Hindlimb muscle (tissue), 1 donor: ENCODE results near the gene SLC25A34. TPM values are rescaled to one million over a fixed set of nuclear protein-coding genes. Genes with fewer than 3 reads are reported as not detected.

ENCODE experiments used
- DNase-seq: peaks from one replicate; pipeline ENCODE4 v3.0.0-alpha.2; 2013
- polyA plus RNA-seq: library from polyadenylated mRNA; unstranded; fragments of 120-200 nt; gene quantifications from one replicate; pipeline ENCODE4 v1.2.1, GENCODE V29; 2013; ENCODE audit not compliant: insufficient read length

Gene SLC25A34
- polyA plus RNA-seq, 1 donor: 7.2 TPM

GRCh38 chr1:15733726-15734226 lies 2.3 kb upstream of the SLC25A34 start:
- DNase-seq: no peak

DNA sequence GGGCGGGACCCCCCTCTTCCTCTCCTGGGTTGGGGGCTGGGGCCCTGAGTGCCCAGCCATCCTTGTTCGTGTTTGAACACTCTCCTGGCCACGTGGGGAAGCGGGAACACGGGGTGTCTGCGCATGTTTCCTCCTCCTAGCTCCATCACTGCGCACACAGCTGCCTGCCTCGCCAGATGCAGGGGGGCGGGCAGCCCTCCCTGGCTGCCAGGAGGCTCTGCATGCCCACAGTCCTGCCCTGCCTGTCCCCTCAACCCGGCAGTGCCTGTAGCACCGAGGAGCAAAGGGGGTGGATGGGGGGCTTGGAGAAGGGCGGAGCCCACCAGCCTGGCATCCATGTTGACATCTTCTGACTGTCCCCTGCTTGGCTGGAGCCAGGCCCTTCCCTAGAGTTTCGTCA lies 1.8 kb upstream of the SLC25A34 start:
- DNase-seq: no peak

- no peak for DNase-seq
Observed at GRCh38 chr1:15734901-15735300, 1.2 kb upstream of the SLC25A34 start.

DNA sequence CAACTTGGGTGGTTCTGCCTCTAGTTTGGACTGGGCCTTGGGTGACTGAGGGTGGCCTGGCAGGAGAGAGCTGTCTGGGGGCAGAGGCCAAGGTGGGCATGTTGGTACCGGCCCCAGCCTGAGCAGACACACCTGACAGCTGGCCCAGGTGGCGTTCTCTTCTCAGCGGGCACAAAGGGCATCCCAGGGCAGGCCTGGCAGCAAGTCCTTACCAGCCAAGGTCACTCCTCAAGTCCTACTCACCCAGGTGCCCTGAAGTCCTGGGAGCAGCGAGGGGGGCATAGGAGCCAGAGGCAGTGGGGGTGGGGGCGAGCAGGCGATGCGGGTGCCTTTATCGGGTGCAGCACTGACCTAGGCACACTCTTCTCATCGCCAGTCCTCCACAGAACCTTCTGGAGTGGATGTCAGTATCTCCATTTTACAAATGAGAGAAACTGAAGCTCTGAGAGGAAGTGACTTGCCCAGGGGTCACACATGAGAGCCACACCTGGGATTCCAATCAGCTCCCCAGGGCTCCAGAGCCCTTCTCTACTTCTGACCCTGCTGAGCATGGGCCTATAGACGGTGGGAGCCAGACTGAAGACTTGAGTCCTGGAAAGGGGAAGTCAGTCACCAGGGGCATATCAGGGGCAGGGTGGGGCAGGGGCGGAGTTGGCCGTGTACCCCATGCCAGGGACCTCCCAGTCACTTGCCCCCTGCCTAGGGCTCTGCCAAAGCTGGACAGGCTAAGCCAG lies 587 bp upstream of the SLC25A34 start:
- no peak for DNase-seq

GRCh38 chr1:15736892-15737261 lies 819 bp downstream of the SLC25A34 start:
- DNase-seq: no peak

DNA sequence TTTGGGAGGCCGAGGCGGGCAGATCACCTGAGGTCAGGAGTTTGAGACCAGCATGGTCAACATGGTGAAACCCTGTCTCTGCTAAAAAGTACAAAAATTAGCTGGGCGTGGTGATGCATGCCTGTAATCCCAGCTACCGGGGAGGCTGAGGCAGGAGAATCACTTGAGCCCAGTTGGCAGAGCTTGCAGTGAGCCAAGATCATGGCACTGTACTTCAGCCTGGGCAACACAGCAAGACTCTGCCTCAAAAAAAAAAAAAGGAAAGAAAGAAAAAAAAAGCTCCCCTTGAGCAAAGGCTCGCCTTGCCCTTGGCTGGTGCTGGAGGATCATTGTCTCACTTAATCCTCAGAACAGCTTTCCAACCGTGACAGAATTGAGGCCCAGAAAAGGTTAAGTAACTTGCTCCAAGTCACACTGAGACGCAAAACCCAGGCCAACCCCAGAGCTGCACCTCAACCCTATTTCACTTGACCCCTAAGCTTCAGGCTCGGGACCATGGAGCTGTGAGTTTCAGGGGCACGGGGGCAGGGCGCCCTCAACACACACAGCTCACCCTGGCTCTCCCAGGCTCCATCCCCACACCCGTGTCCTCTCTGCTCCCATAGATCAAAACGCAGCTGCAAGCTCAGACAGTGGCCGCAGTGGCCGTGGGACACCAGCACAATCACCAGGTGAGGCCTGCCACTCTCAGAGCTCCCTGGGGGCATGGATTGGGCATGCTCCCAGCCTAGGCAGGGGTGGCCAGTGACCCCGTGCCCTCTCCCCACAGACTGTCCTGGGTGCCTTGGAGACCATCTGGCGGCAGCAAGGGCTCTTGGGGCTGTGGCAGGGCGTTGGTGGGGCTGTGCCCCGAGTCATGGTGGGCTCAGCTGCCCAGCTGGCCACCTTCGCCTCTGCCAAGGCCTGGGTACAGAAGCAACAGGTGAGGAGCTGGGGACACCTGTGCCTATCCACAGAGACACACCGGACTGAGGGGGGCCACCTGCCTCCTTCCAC lies 1.6 kb downstream of the SLC25A34 start:
- no peak for DNase-seq

DNA sequence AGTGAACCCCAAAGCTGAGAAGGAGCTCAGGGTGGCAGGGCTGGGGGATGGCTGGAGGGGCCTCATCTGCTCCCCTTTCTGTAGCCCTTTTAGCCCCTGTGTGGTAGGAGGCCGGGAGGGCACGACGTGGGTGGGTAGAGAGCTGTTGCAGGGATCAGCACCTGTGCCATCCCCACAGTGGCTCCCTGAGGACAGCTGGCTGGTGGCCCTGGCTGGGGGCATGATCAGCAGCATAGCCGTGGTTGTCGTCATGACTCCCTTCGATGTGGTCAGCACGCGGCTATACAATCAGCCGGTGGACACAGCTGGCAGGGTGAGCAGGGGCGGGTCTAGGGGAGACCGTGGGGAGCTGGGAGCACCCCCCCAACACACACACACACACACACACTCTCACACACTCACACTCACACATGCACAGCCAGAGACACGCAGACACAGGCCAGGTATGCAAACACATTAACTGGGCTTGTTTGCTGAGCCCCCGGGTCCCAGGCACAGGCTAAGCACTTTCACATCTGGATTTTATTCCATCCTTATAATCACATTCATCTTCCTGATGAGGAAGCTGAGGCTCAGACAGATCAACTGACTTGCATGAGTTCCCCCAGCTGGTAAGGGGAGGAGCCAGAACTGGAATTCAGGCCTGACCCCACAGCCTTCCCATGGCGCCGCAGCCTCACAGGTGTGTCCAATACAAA lies 2.5 kb downstream of the SLC25A34 start:
- DNase-seq: no peak

DNA sequence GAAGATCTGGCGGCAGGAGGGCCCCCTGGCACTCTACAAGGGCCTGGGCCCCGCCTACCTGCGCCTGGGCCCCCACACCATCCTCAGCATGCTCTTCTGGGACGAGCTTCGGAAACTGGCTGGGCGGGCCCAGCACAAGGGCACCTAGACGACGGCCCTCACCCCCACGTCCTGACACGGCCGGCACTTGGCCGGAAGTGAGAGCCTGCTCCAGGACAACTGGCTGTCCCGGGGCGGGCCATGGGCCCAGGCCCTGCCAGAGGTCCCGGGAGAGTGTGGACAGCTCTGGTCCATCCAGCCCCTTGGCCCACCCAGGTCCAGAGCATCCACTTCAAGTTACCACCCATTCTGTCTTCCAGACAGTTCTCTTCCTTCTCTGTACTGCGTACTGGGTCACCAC lies 3.2 kb downstream of the SLC25A34 start:
- no peak for DNase-seq

DNA sequence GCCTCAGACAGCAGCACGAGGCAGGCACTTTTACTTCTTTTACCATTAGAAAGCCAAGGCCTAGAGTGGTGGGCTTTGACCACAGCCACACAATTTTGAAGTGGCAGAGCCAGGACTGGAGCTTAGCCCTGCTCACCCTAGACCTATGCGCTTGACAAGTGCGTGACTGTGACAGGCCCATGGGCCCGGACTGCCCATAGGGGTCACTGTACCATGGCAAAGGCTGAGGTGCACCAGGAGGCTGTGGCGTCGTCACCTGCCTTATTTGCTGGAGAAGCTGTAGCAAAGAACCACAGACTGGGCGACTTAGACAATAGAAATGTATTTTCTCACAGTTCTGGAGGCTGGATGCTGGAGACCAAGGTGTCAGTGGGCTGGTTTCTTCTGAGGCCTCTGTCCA lies 3.7 kb downstream of the SLC25A34 start:
- DNase-seq: no peak

DNA sequence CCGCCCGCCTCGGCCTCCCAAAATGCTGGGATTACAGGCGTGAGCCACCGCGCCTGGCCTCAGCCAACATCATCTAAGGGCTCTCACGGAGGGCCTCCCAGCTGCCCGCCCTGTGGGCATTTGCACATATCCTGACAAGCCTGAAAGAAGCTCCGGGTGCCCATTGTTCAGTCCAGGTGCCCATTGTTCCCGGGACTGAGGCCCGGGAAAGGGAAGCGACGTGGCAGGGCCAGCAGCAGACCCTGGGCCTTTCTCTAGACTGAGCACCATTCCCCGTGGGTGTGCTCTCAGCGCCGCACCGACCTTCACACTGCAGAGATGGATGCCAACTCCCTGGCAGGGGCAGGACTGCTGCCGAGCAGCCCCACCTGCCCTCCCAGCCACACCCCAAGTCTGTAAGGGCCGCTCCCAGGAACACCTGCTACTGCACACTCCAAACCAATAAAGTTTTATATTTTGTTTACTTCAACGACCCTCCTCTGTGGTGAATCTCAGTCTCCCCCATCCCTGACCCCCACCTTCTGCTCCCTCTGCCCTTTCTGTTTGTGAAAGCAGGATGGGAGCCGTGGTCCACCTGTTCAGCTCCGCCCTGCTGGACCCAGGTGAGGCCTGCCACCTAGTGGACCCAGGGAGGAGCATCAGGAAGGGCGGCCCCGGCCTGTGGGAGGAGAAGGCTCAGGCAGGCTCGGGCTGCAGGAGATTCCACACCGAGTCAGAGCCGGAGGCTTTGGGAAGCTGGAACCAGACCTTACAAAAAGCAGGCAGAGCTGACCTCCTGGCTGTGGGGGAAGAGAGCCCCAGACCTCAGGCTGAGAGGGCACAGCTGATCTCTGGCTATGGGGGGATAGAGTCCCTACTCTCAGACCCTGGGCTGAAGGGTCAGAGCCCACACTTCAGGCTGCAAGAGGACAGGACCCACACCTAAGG lies 5.1 kb downstream of the SLC25A34 start:
- DNase-seq: no peak

DNA sequence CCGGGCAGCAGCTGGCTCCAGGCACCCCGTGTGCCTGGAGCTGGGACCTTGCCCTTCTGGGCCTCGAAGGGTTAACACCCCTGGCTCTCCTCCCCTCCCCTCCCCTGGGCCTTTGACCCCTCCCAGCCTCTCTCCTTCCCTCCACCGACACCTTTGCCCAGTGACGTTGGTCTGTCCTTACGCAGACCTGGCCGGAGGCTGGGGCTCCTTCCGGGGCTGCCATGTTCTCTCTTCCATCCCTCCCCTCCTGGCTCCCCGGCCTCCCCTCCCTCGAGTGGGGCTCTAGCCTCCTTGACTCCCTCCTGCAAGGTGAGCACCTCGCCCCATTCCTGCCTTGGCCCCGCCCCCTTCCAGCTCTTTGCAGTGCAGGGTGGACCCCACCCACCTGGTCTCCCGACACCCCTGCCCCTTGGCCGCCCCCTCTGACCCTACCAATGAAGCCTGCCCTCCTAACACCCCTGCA lies 6.3 kb downstream of the SLC25A34 start, which contains the start of gene TMEM82:
Gene TMEM82, plus strand, starts transcription at position 161 of the 463 bp plus-strand sequence. Its CDS starts 61 bp downstream, at position 222.
- no peak for DNase-seq

DNA sequence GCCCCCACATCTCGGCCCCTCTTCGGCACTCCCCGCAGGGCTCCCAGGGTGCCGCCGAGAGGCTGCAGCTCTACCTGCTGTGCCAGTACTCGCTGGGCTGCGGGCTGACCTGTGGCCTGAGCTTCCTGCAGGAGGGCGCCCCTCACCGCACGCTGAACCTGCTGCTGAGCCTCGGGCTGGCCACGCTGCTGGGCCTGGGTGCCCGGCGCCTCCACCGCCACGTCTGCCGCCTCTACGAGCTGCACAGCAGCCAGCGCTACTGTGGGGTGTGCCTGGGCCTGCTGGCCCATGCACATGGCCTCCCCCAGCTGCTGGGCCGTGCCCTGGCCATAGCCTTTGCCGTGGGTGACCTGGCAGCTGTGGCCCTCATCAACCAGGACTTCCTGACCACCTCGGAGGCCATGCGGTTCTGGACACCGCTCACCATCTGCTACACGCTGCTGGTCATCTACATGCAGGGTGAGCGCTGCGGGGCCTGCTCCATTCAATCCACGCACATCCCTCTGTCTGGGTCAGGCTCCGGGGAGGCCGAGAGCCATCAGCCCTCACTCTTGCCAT lies 8.1 kb downstream of the SLC25A34 start:
- DNase-seq: no peak

DNA sequence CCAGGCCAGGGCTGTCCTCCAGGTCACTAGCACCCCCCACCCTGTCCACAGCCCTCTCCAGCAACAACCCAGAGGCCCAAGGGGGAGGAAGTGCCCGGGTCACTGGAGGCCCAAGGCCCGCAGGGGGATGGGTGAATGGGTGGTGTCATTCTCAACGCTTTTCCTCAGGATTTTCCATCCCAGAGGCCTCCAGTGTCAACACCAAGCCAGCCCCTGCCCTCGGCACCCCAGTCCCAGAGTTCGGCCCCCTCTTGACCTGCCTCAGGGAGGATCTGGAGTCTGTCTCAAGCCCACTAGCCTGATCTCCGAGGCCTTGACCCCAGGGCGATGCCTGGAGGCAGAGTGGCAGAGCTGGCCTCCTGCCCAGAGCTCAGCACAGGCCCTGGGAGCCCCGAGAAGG lies 11.3 kb downstream of the SLC25A34 start:
- no peak for DNase-seq

DNA sequence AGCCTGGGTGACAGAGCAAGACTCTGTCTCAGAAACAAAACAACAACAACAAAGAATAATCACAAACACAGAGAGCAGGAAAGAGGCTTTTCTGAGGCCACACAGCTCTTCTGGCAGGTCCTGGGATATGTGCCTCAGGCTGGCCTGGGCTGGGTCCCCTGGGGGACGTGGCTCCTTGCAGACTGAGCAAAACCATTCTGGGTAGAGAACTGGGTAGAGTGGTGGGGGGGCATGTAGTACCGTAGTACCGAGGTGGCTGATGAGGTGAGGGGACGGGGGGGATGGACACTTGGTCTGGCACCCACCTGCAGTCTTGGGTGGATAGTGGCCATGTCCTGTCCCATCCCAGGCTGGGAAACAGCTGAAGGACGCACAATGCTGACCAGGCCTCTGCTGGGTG lies 12.2 kb downstream of the SLC25A34 start:
- DNase-seq: no peak

GRCh38 chr1:15748690-15749398 lies 12.8 kb downstream of the SLC25A34 start:
- no peak for DNase-seq

- no peak for DNase-seq
Observed at GRCh38 chr1:15749399-15750291, 13.6 kb downstream of the SLC25A34 start.

DNA sequence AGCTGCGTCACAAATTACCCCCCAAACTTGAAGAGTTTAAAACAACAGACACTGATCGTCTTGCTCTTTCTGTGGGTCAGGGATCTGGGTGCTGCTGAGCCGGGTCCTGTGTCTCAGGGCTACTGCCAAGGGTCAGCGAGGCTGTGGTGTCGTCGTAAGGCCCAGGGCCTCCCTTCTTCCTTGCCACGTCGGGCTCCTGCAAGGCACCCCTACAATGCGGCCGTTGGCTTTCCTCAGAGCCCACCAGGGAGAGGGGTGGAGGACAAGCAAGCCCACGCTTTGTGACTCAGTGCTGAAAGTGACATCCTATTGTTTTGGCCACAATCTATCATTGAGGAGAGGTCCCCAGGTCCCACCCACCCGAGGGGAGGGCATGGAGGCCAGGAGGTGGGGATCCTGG lies 14.9 kb downstream of the SLC25A34 start:
- no peak for DNase-seq

DNA sequence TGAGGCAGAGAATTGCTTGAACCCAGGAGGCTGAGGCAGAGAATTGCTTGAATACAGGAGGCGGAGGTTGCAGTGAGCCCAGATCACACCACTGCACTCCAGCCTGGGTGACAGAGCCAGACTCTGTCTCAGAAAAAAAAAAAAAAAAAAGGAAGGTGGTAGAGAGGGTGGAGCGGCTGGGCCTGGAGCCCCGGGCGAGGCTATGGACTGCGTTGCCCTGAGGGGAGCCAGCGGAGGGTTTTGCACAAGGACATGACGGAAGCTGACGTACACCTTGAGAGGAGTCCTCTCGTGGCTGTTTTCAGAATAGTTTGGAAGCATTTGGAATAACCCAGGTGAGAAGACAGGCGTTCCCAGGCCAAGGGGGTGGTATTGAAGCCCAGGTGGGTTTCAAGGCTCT lies 15.7 kb downstream of the SLC25A34 start:
- DNase-seq: no peak

DNA sequence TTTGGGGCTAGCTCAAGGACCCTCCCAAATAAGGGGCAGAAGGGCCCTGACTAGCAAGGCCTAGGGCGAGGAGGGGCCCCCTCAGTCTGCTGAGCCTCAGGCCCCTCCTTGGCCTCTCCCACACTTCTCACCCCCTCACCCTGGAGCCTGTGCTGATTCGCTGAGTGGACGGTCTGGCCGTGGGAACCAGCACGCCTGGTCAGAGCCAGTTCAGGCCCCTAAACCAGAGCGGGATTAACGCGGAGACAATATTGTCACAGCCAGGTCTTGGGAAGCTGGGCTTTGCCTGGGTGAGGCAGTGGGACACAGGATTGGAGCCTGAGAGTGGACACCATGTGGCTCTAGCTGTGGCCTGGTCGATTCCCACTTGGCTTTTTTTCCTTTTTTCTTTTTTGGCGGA lies 17.7 kb downstream of the SLC25A34 start:
- DNase-seq: no peak
